Measurements from ENCODE around the gene PRDM8. TPM values are rescaled to one million over a fixed set of nuclear protein-coding genes. Genes with fewer than 3 reads are reported as not detected.
"Not testable (repeated sequence)": the region's sequence is repeated elsewhere in the genome, so short reads cannot be mapped to it uniquely, and the experiment has no call there.

PRDM8 gene
- total RNA-seq, 2 experiments from 2014 or later, result 3.0 to 4.3 TPM

GRCh38 chr4:80229590-80229989 is 32.3 kb downstream of the PRDM8 start:
- Mint-ChIP-seq H3K27ac (no peak overlapping the region), H3K4me1 (ENCODE audit: low read depth) (no peaks in the 10 kb centered on the region), H3K27me3 (peaks cover 14% of the 10 kb centered on the region), H3K36me3 (no peaks in the 10 kb centered on the region), H3K9me3 (no peaks in the 10 kb centered on the region), H3K4me3 (no peak overlapping the region)
- POLR2A ChIA-PET, result no interaction called here
- intact Hi-C loops (cut with micrococcal nuclease), result loop anchor here (10.0 kb wide), 1 partner anchor 105 kb away; the partner anchor contains the start of gene CFAP299
- no peak for DNase-seq
- CTCF ChIA-PET, result no interaction called here

GRCh38 chr4:80231180-80231579 is 33.9 kb downstream of the PRDM8 start:
- no peak for DNase-seq
- H3K27me3 Mint-ChIP-seq, result peaks cover 16% of the 10 kb centered on the region
- H3K36me3 Mint-ChIP-seq, result no peaks in the 10 kb centered on the region
- ChIA-PET POLR2A (no interaction called here), CTCF (interaction anchor here (0.9 kb wide), 1 partner anchor 16 kb away, joined by 4 read pairs; no protein-coding TSS in a partner anchor)
- no peaks in the 10 kb centered on the region for H3K4me1 Mint-ChIP-seq (ENCODE audit: low read depth)
- intact Hi-C loops (cut with micrococcal nuclease), result no loop called here
- no peak overlapping the region for H3K27ac Mint-ChIP-seq
- H3K9me3 Mint-ChIP-seq, result no peaks in the 10 kb centered on the region
- H3K4me3 Mint-ChIP-seq, result no peak overlapping the region

- no peak overlapping the region for H3K27ac Mint-ChIP-seq
- intact Hi-C loops (cut with micrococcal nuclease), result no loop called here
- H3K27me3 Mint-ChIP-seq, result peaks cover 19% of the 10 kb centered on the region
- H3K36me3 Mint-ChIP-seq, result no peaks in the 10 kb centered on the region
- H3K4me1 Mint-ChIP-seq (ENCODE audit: low read depth), result no peaks in the 10 kb centered on the region
- DNase-seq, result no peak
- no peaks in the 10 kb centered on the region for H3K9me3 Mint-ChIP-seq
- ChIA-PET POLR2A (no interaction called here), CTCF (interaction anchor here (1.1 kb wide), 1 partner anchor 315 kb away, joined by 3 read pairs; no protein-coding TSS in a partner anchor)
- H3K4me3 Mint-ChIP-seq, result no peak overlapping the region
These were observed 35.5 kb downstream of the PRDM8 start for GRCh38 chr4:80232707-80233370.

- CTCF ChIA-PET, result no interaction called here
- Mint-ChIP-seq H3K27ac (no peak overlapping the region), H3K27me3 (peaks cover 21% of the 10 kb centered on the region), H3K9me3 (no peaks in the 10 kb centered on the region), H3K36me3 (no peaks in the 10 kb centered on the region), H3K4me3 (no peak overlapping the region), H3K4me1 (ENCODE audit: low read depth) (no peaks in the 10 kb centered on the region)
- intact Hi-C loops (cut with micrococcal nuclease), result no loop called here
- no peak for DNase-seq
- POLR2A ChIA-PET, result no interaction called here
These were observed 36.1 kb downstream of the PRDM8 start for GRCh38 chr4:80233390-80233789.

GRCh38 chr4:80235451-80235850 is 38.1 kb downstream of the PRDM8 start:
- ChIA-PET CTCF (no interaction called here), POLR2A (no interaction called here)
- H3K36me3 Mint-ChIP-seq, result no peaks in the 10 kb centered on the region
- no peak for DNase-seq
- intact Hi-C loops (cut with micrococcal nuclease), result no loop called here
- H3K4me3 Mint-ChIP-seq, result no peak overlapping the region
- H3K27ac Mint-ChIP-seq, result no peak overlapping the region
- no peaks in the 10 kb centered on the region for H3K4me1 Mint-ChIP-seq (ENCODE audit: low read depth)
- peaks cover 15% of the 10 kb centered on the region for H3K27me3 Mint-ChIP-seq
- H3K9me3 Mint-ChIP-seq, result no peaks in the 10 kb centered on the region

GRCh38 chr4:80237992-80238391 is 40.7 kb downstream of the PRDM8 start:
- Mint-ChIP-seq H3K36me3 (no peaks in the 10 kb centered on the region), H3K27me3 (peaks cover 13% of the 10 kb centered on the region), H3K9me3 (no peaks in the 10 kb centered on the region), H3K4me1 (ENCODE audit: low read depth) (no peaks in the 10 kb centered on the region), H3K4me3 (no peak overlapping the region), H3K27ac (no peak overlapping the region)
- CTCF ChIA-PET, result no interaction called here
- POLR2A ChIA-PET, result no interaction called here
- DNase-seq, result no peak
- intact Hi-C loops (cut with micrococcal nuclease), result no loop called here

- H3K27me3 Mint-ChIP-seq, result peaks cover 12% of the 10 kb centered on the region
- no peak for DNase-seq
- no peaks in the 10 kb centered on the region for H3K9me3 Mint-ChIP-seq
- intact Hi-C loops (cut with micrococcal nuclease), result no loop called here
- ChIA-PET CTCF (no interaction called here), POLR2A (interaction anchor here (0.7 kb wide), 1 partner anchor 9 kb away, joined by 3 read pairs; no protein-coding TSS in a partner anchor)
- H3K36me3 Mint-ChIP-seq, result no peaks in the 10 kb centered on the region
- H3K4me1 Mint-ChIP-seq (ENCODE audit: low read depth), result no peaks in the 10 kb centered on the region
- no peak overlapping the region for H3K27ac Mint-ChIP-seq
- no peak overlapping the region for H3K4me3 Mint-ChIP-seq
These were observed 42.3 kb downstream of the PRDM8 start for GRCh38 chr4:80239480-80240150.

GRCh38 chr4:80240976-80241375 is 43.7 kb downstream of the PRDM8 start:
- no peak overlapping the region for H3K4me3 Mint-ChIP-seq
- H3K36me3 Mint-ChIP-seq, result no peaks in the 10 kb centered on the region
- no peak for DNase-seq
- intact Hi-C loops (cut with micrococcal nuclease), result no loop called here
- no peak overlapping the region for H3K27ac Mint-ChIP-seq
- H3K4me1 Mint-ChIP-seq (ENCODE audit: low read depth), result no peaks in the 10 kb centered on the region
- CTCF ChIA-PET, result no interaction called here
- POLR2A ChIA-PET, result no interaction called here
- H3K27me3 Mint-ChIP-seq, result peaks cover 10% of the 10 kb centered on the region
- H3K9me3 Mint-ChIP-seq, result no peaks in the 10 kb centered on the region

GRCh38 chr4:80243274-80244018 is 46.1 kb downstream of the PRDM8 start:
- Mint-ChIP-seq H3K4me3 (no peak overlapping the region), H3K27me3 (peaks cover 6% of the 10 kb centered on the region), H3K27ac (no peak overlapping the region), H3K36me3 (no peaks in the 10 kb centered on the region), H3K4me1 (ENCODE audit: low read depth) (no peaks in the 10 kb centered on the region), H3K9me3 (no peaks in the 10 kb centered on the region)
- ChIA-PET CTCF (no interaction called here), POLR2A (no interaction called here)
- intact Hi-C loops (cut with micrococcal nuclease), result no loop called here
- no peak for DNase-seq

GRCh38 chr4:80247484-80247883 is 50.2 kb downstream of the PRDM8 start:
- H3K9me3 Mint-ChIP-seq; intact Hi-C loops (cut with micrococcal nuclease); CTCF ChIA-PET; POLR2A ChIA-PET; H3K4me1 Mint-ChIP-seq (ENCODE audit: low read depth); H3K36me3 Mint-ChIP-seq; H3K4me3 Mint-ChIP-seq; H3K27ac Mint-ChIP-seq; H3K27me3 Mint-ChIP-seq; DNase-seq: not testable (repeated sequence)

- Mint-ChIP-seq H3K9me3 (no peaks in the 10 kb centered on the region), H3K27me3 (peaks cover 4% of the 10 kb centered on the region), H3K36me3 (no peaks in the 10 kb centered on the region), H3K4me3 (no peak overlapping the region), H3K4me1 (ENCODE audit: low read depth) (no peaks in the 10 kb centered on the region), H3K27ac (no peak overlapping the region)
- CTCF ChIA-PET, result no interaction called here
- no peak for DNase-seq
- POLR2A ChIA-PET, result no interaction called here
- intact Hi-C loops (cut with micrococcal nuclease), result no loop called here
These were observed 51.8 kb downstream of the PRDM8 start for GRCh38 chr4:80249144-80249543.

- ChIA-PET POLR2A (no interaction called here), CTCF (no interaction called here)
- intact Hi-C loops (cut with micrococcal nuclease), result no loop called here
- no peak for DNase-seq
- Mint-ChIP-seq H3K27ac (no peak overlapping the region), H3K27me3 (peaks cover 18% of the 10 kb centered on the region), H3K4me3 (no peak overlapping the region), H3K4me1 (ENCODE audit: low read depth) (no peaks in the 10 kb centered on the region), H3K36me3 (no peaks in the 10 kb centered on the region), H3K9me3 (no peaks in the 10 kb centered on the region)
These were observed 55.1 kb downstream of the PRDM8 start for GRCh38 chr4:80252427-80252826.

Data from activated CD4-positive, alpha-beta memory T cell treated with anti-CD3 and anti-CD28 coated beads for 36 hours (primary cell).